22Rv1 (cell line): Measurements from ENCODE around the gene PRKD1.

ENCODE experiments used
- H3K27ac ChIP-seq: fragments of 450-650 bp; 2 replicates; pipeline ENCODE4 v1.5.1; 2017
- CTCF ChIP-seq: fragments of 450-650 bp; IDR thresholded peaks from 2 replicates; pipeline ENCODE4 v1.5.1; 2017; ENCODE audit warnings: mild to moderate bottlenecking
- ZFX ChIP-seq: fragments of 450-650 bp; IDR thresholded peaks from 2 replicates; pipeline ENCODE4 v1.6.1; 2017; ENCODE audit warnings: antibody characterized with exemption, borderline replicate concordance

Gene PRKD1

GRCh38 chr14:29919845-29920244 lies 7.8 kb downstream of the PRKD1 start:
- TF ChIP-seq CTCF (no peak), ZFX (no peak)
- H3K27ac ChIP-seq: no peak overlapping the region

- H3K27ac ChIP-seq: no peak overlapping the region
- TF ChIP-seq CTCF (no peak), ZFX (no peak)
Measured at GRCh38 chr14:29918981-29919380, 8.7 kb downstream of the PRKD1 start.

- TF ChIP-seq CTCF (no peak), ZFX (no peak)
- no peak overlapping the region for H3K27ac ChIP-seq
Measured at GRCh38 chr14:29913566-29913965, 14.1 kb downstream of the PRKD1 start.

GRCh38 chr14:29911810-29912209 lies 15.8 kb downstream of the PRKD1 start:
- TF ChIP-seq CTCF: no peak
- TF ChIP-seq ZFX: no peak
- H3K27ac ChIP-seq: no peak overlapping the region

- no peak overlapping the region for H3K27ac ChIP-seq
- TF ChIP-seq CTCF: no peak
- TF ChIP-seq ZFX: no peak
Measured at GRCh38 chr14:29908652-29909577, 18.7 kb downstream of the PRKD1 start.

GRCh38 chr14:29906256-29906870 lies 21.3 kb downstream of the PRKD1 start:
- no peak for TF ChIP-seq ZFX
- no peak for TF ChIP-seq CTCF
- no peak overlapping the region for H3K27ac ChIP-seq

- no peak overlapping the region for H3K27ac ChIP-seq
Measured at GRCh38 chr14:29905543-29905942, 22.1 kb downstream of the PRKD1 start.

More at GRCh38 chr14:29905543-29905942, 22.1 kb downstream of the PRKD1 start:
- TF ChIP-seq ZFX: no peak
- TF ChIP-seq CTCF: no peak
